Adipocyte (in vitro differentiated cells): ENCODE data around the gene OTOS.

Experiments
- DNase-seq: peaks from one replicate; pipeline ENCODE4 v3.0.0-alpha.2; 2015; ENCODE audit warnings: low read depth
- H3K27me3 ChIP-seq: replicated peaks from 2 replicates; pipeline ENCODE4 v1.7.0; 2013; ENCODE audit warnings: mild to moderate bottlenecking, low read length, moderate library complexity; ENCODE audit not compliant: control insufficient read depth, insufficient read depth
- H3K36me3 ChIP-seq: 2 replicates; pipeline ENCODE4 v1.7.0; 2013; ENCODE audit warnings: low read length, mild to moderate bottlenecking, moderate library complexity; ENCODE audit not compliant: control insufficient read depth, insufficient read depth, severe bottlenecking
- H3K4me1 ChIP-seq: 2 replicates; pipeline ENCODE4 v1.7.0; 2013; ENCODE audit warnings: mild to moderate bottlenecking, low read length, moderate library complexity; ENCODE audit not compliant: control insufficient read depth, insufficient read depth
- H3K4me3 ChIP-seq: 2 replicates; pipeline ENCODE4 v1.7.0; 2013; ENCODE audit warnings: mild to moderate bottlenecking, low read length, moderate library complexity
- H3K9ac ChIP-seq: 2 replicates; pipeline ENCODE4 v1.7.0; 2013; ENCODE audit warnings: mild to moderate bottlenecking, low read length, moderate library complexity
- H3K9me3 ChIP-seq: 2 replicates; pipeline ENCODE4 v1.7.0; 2013; ENCODE audit warnings: mild to moderate bottlenecking, low read length, moderate library complexity; ENCODE audit not compliant: control insufficient read depth

OTOS gene

GRCh38 chr2:240140920-240141319 is 462 bp upstream of the OTOS start:
- Histone ChIP-seq H3K4me1 (no peaks in the 10 kb centered on the region), H3K4me3 (no peak overlapping the region)
- DNase-seq = no peak

GRCh38 chr2:240139666-240140393 is 628 bp downstream of the OTOS start:
- H3K9ac ChIP-seq = no peak overlapping the region
- no peak for DNase-seq
- H3K36me3 ChIP-seq = no peaks in the 10 kb centered on the region
- H3K4me1 ChIP-seq = peaks cover 6% of the 10 kb centered on the region
- H3K9me3 ChIP-seq = no peaks in the 10 kb centered on the region
- no peak overlapping the region for H3K4me3 ChIP-seq
- H3K27me3 ChIP-seq = peaks cover 8% of the 10 kb centered on the region

More at GRCh38 chr2:240140920-240141319, 462 bp upstream of the OTOS start:
- H3K36me3 ChIP-seq = no peaks in the 10 kb centered on the region
- H3K9me3 ChIP-seq = no peaks in the 10 kb centered on the region
- no peak overlapping the region for H3K9ac ChIP-seq
- peaks cover 8% of the 10 kb centered on the region for H3K27me3 ChIP-seq

GRCh38 chr2:240139011-240139441 is 1.4 kb downstream of the OTOS start:
- no peaks in the 10 kb centered on the region for H3K36me3 ChIP-seq
- peaks cover 14% of the 10 kb centered on the region for H3K4me1 ChIP-seq
- no peak overlapping the region for H3K4me3 ChIP-seq
- peaks cover 8% of the 10 kb centered on the region for H3K27me3 ChIP-seq
- H3K9ac ChIP-seq = no peak overlapping the region
- no peak for DNase-seq
- H3K9me3 ChIP-seq = no peaks in the 10 kb centered on the region

- DNase-seq = no peak
- no peaks in the 10 kb centered on the region for H3K9me3 ChIP-seq
- H3K9ac ChIP-seq = no peak overlapping the region
- H3K4me1 ChIP-seq = peaks cover 14% of the 10 kb centered on the region
- peaks cover 8% of the 10 kb centered on the region for H3K27me3 ChIP-seq
- peaks cover under 1% of the 10 kb centered on the region for H3K36me3 ChIP-seq
- H3K4me3 ChIP-seq = no peak overlapping the region
Observed at GRCh38 chr2:240138254-240138984, 2.0 kb downstream of the OTOS start.

- peaks cover 14% of the 10 kb centered on the region for H3K4me1 ChIP-seq
- no peak overlapping the region for H3K9ac ChIP-seq
- H3K4me3 ChIP-seq = no peak overlapping the region
- H3K27me3 ChIP-seq = peaks cover under 1% of the 10 kb centered on the region
- no peaks in the 10 kb centered on the region for H3K9me3 ChIP-seq
- no peak for DNase-seq
- H3K36me3 ChIP-seq = peaks cover 8% of the 10 kb centered on the region
Observed at GRCh38 chr2:240137596-240138253, 2.7 kb downstream of the OTOS start.

GRCh38 chr2:240136671-240137292 is 3.7 kb downstream of the OTOS start:
- H3K9ac ChIP-seq = peak overlapping the region; percentile 96
- H3K36me3 ChIP-seq = peaks cover 17% of the 10 kb centered on the region
- H3K27me3 ChIP-seq = no peaks in the 10 kb centered on the region
- H3K9me3 ChIP-seq = no peaks in the 10 kb centered on the region
- H3K4me1 ChIP-seq = peaks cover 14% of the 10 kb centered on the region
- peak overlapping the region; percentile 98 for H3K4me3 ChIP-seq
- no peak for DNase-seq

GRCh38 chr2:240136013-240136670 is 4.3 kb downstream of the OTOS start, which contains the start of gene COPS9:
TSS of gene COPS9 (minus strand) at chr2:240136305. CDS start at chr2:240136284, 21 bp downstream.
- peak within 1 kb of the TSS; percentile 98 for H3K4me3 ChIP-seq
- peaks cover 14% of the 10 kb centered on the region for H3K4me1 ChIP-seq
- peak; percentile 96 for DNase-seq
- H3K9ac ChIP-seq = peak within 1 kb of the TSS; percentile 96
- peaks cover 24% of the 10 kb centered on the region for H3K36me3 ChIP-seq
- no peaks in the 10 kb centered on the region for H3K27me3 ChIP-seq
- no peaks in the 10 kb centered on the region for H3K9me3 ChIP-seq

GRCh38 chr2:240135706-240136012 is 4.8 kb downstream of the OTOS start:
- peaks cover 29% of the 10 kb centered on the region for H3K36me3 ChIP-seq
- H3K9ac ChIP-seq = peak overlapping the region; percentile 96
- no peaks in the 10 kb centered on the region for H3K27me3 ChIP-seq
- no peak for DNase-seq
- H3K4me1 ChIP-seq = peaks cover 14% of the 10 kb centered on the region
- H3K9me3 ChIP-seq = no peaks in the 10 kb centered on the region
- H3K4me3 ChIP-seq = peak overlapping the region; percentile 98

- Histone ChIP-seq H3K4me3 (peak overlapping the region; percentile 98), H3K36me3 (peaks cover 35% of the 10 kb centered on the region), H3K9ac (peak overlapping the region; percentile 96), H3K27me3 (no peaks in the 10 kb centered on the region), H3K4me1 (peaks cover 14% of the 10 kb centered on the region), H3K9me3 (no peaks in the 10 kb centered on the region)
- no peak for DNase-seq
Observed at GRCh38 chr2:240134956-240135520, 5.4 kb downstream of the OTOS start.

GRCh38 chr2:240134466-240134865 is 6.0 kb downstream of the OTOS start:
- no peak for DNase-seq
- no peaks in the 10 kb centered on the region for H3K27me3 ChIP-seq
- H3K4me1 ChIP-seq = peaks cover 14% of the 10 kb centered on the region
- H3K36me3 ChIP-seq = peaks cover 41% of the 10 kb centered on the region
- no peaks in the 10 kb centered on the region for H3K9me3 ChIP-seq
- peak overlapping the region; percentile 96 for H3K9ac ChIP-seq
- peak overlapping the region; percentile 98 for H3K4me3 ChIP-seq
